ENCODE data around the gene CPA1. TPM values are rescaled to one million over a fixed set of nuclear protein-coding genes. Genes with fewer than 3 reads are reported as not detected.
"Not testable (repeated sequence)": the region's sequence is repeated elsewhere in the genome, so short reads cannot be mapped to it uniquely, and the experiment has no call there.

The CPA1 gene
- total and polyA plus RNA-seq, 4 donors: 0.27 to 0.77 (median 0.39) TPM

- DNase-seq (ENCODE audit: low read depth in 4 of 6, low spot score in 6 of 6): no peak
- Histone ChIP-seq H3K9me3 (ENCODE audit: control insufficient read depth, insufficient read depth, low read length) (no peaks in the 10 kb centered on the region), H3K27me3 (ENCODE audit: control insufficient read depth, insufficient read depth, low read length) (no peaks in the 10 kb centered on the region), H3K27ac (ENCODE audit: low read depth, low read length) (peak overlapping the region; percentile 22), H3K4me3 (ENCODE audit: low read depth, low read length) (no peak overlapping the region), H3K36me3 (ENCODE audit: control insufficient read depth, insufficient read depth, low read length) (no peaks in the 10 kb centered on the region), H3K4me1 (ENCODE audit: control insufficient read depth, insufficient read depth, low read length) (peaks cover 63% of the 10 kb centered on the region)
- 90% methylated on average over 2 of the region's 3 CpGs for WGBS (ENCODE audit: insufficient coverage)
These were observed 10.3 kb upstream of the CPA1 start for GRCh38 chr7:130369831-130370550.

- no peak overlapping the region for H3K4me3 ChIP-seq (ENCODE audit: low read depth, low read length)
- peak in 1 of 6 donors; percentile 15 for DNase-seq (ENCODE audit: low read depth in 4 of 6, low spot score in 6 of 6)
- no peak overlapping the region for H3K27ac ChIP-seq (ENCODE audit: low read depth, low read length)
- peaks cover 53% of the 10 kb centered on the region for H3K4me1 ChIP-seq (ENCODE audit: control insufficient read depth, insufficient read depth, low read length)
- no peaks in the 10 kb centered on the region for H3K36me3 ChIP-seq (ENCODE audit: control insufficient read depth, insufficient read depth, low read length)
- WGBS (ENCODE audit: insufficient coverage): 52% methylated on average over 3 of the region's 3 CpGs
- no peaks in the 10 kb centered on the region for H3K27me3 ChIP-seq (ENCODE audit: control insufficient read depth, insufficient read depth, low read length)
- no peaks in the 10 kb centered on the region for H3K9me3 ChIP-seq (ENCODE audit: control insufficient read depth, insufficient read depth, low read length)
These were observed 9.2 kb upstream of the CPA1 start for GRCh38 chr7:130371046-130371445.

GRCh38 chr7:130372402-130373165, 7.7 kb upstream of the CPA1 start:
- Histone ChIP-seq H3K27ac (ENCODE audit: low read depth, low read length) (peak overlapping the region; percentile 97), H3K9me3 (ENCODE audit: control insufficient read depth, insufficient read depth, low read length) (peaks cover 2% of the 10 kb centered on the region), H3K4me1 (ENCODE audit: control insufficient read depth, insufficient read depth, low read length) (peaks cover 46% of the 10 kb centered on the region), H3K4me3 (ENCODE audit: low read depth, low read length) (no peak overlapping the region), H3K27me3 (ENCODE audit: control insufficient read depth, insufficient read depth, low read length) (no peaks in the 10 kb centered on the region), H3K36me3 (ENCODE audit: control insufficient read depth, insufficient read depth, low read length) (no peaks in the 10 kb centered on the region)
- DNase-seq (ENCODE audit: low read depth in 4 of 6, low spot score in 6 of 6): no peak
- 86% methylated on average over 10 of the region's 11 CpGs for WGBS (ENCODE audit: insufficient coverage)

GRCh38 chr7:130374507-130374906, 5.8 kb upstream of the CPA1 start:
- Histone ChIP-seq H3K9me3 (ENCODE audit: control insufficient read depth, insufficient read depth, low read length) (peaks cover 2% of the 10 kb centered on the region), H3K27me3 (ENCODE audit: control insufficient read depth, insufficient read depth, low read length) (no peaks in the 10 kb centered on the region), H3K27ac (ENCODE audit: low read depth, low read length) (peak overlapping the region; percentile 97), H3K36me3 (ENCODE audit: control insufficient read depth, insufficient read depth, low read length) (no peaks in the 10 kb centered on the region), H3K4me1 (ENCODE audit: control insufficient read depth, insufficient read depth, low read length) (peaks cover 41% of the 10 kb centered on the region), H3K4me3 (ENCODE audit: low read depth, low read length) (no peak overlapping the region)
- DNase-seq (ENCODE audit: low read depth in 4 of 6, low spot score in 6 of 6): no peak
- 98% methylated on average over 6 of the region's 6 CpGs for WGBS (ENCODE audit: insufficient coverage)

GRCh38 chr7:130376461-130376860, 3.8 kb upstream of the CPA1 start:
- 89% methylated on average over 1 of the region's 1 CpG for WGBS (ENCODE audit: insufficient coverage)
- not testable (repeated sequence) for H3K9me3 ChIP-seq (ENCODE audit: control insufficient read depth, insufficient read depth, low read length)

GRCh38 chr7:130377178-130377577, 3.1 kb upstream of the CPA1 start:
- Histone ChIP-seq H3K27ac (ENCODE audit: low read depth, low read length) (no peak overlapping the region), H3K27me3 (ENCODE audit: control insufficient read depth, insufficient read depth, low read length) (no peaks in the 10 kb centered on the region), H3K4me1 (ENCODE audit: control insufficient read depth, insufficient read depth, low read length) (peaks cover 44% of the 10 kb centered on the region), H3K4me3 (ENCODE audit: low read depth, low read length) (no peak overlapping the region), H3K36me3 (ENCODE audit: control insufficient read depth, insufficient read depth, low read length) (no peaks in the 10 kb centered on the region), H3K9me3 (ENCODE audit: control insufficient read depth, insufficient read depth, low read length) (peaks cover 2% of the 10 kb centered on the region)
- no peak for DNase-seq (ENCODE audit: low read depth in 4 of 6, low spot score in 6 of 6)
- 98% methylated on average over 6 of the region's 6 CpGs for WGBS (ENCODE audit: insufficient coverage)

More at GRCh38 chr7:130376461-130376860, 3.8 kb upstream of the CPA1 start:
- DNase-seq (ENCODE audit: low read depth in 4 of 6, low spot score in 6 of 6); H3K27me3 ChIP-seq (ENCODE audit: control insufficient read depth, insufficient read depth, low read length); H3K27ac ChIP-seq (ENCODE audit: low read depth, low read length); H3K4me3 ChIP-seq (ENCODE audit: low read depth, low read length); H3K36me3 ChIP-seq (ENCODE audit: control insufficient read depth, insufficient read depth, low read length): not testable (repeated sequence)
- peaks cover 48% of the 10 kb centered on the region for H3K4me1 ChIP-seq (ENCODE audit: control insufficient read depth, insufficient read depth, low read length)

- Histone ChIP-seq H3K4me3 (ENCODE audit: low read depth, low read length) (no peak overlapping the region), H3K36me3 (ENCODE audit: control insufficient read depth, insufficient read depth, low read length) (no peaks in the 10 kb centered on the region), H3K27ac (ENCODE audit: low read depth, low read length) (no peak overlapping the region), H3K27me3 (ENCODE audit: control insufficient read depth, insufficient read depth, low read length) (no peaks in the 10 kb centered on the region), H3K9me3 (ENCODE audit: control insufficient read depth, insufficient read depth, low read length) (peaks cover 2% of the 10 kb centered on the region), H3K4me1 (ENCODE audit: control insufficient read depth, insufficient read depth, low read length) (peaks cover 28% of the 10 kb centered on the region)
- DNase-seq (ENCODE audit: low read depth in 4 of 6, low spot score in 6 of 6): no peak
- WGBS (ENCODE audit: insufficient coverage): 88% methylated on average over 6 of the region's 7 CpGs
These were observed 1.3 kb upstream of the CPA1 start for GRCh38 chr7:130379019-130379418.

- WGBS (ENCODE audit: insufficient coverage): 75% methylated on average over 10 of the region's 10 CpGs
- DNase-seq (ENCODE audit: low read depth in 4 of 6, low spot score in 6 of 6): no peak
- H3K27me3 ChIP-seq (ENCODE audit: control insufficient read depth, insufficient read depth, low read length): no peaks in the 10 kb centered on the region
- peaks cover 2% of the 10 kb centered on the region for H3K9me3 ChIP-seq (ENCODE audit: control insufficient read depth, insufficient read depth, low read length)
- no peak overlapping the region for H3K4me3 ChIP-seq (ENCODE audit: low read depth, low read length)
- peak overlapping the region; percentile 67 for H3K27ac ChIP-seq (ENCODE audit: low read depth, low read length)
- H3K4me1 ChIP-seq (ENCODE audit: control insufficient read depth, insufficient read depth, low read length): peaks cover 23% of the 10 kb centered on the region
- no peaks in the 10 kb centered on the region for H3K36me3 ChIP-seq (ENCODE audit: control insufficient read depth, insufficient read depth, low read length)
These were observed 768 bp upstream of the CPA1 start for GRCh38 chr7:130379532-130379920.

GRCh38 chr7:130380861-130381455, 664 bp downstream of the CPA1 start:
- no peak overlapping the region for H3K4me3 ChIP-seq (ENCODE audit: low read depth, low read length)
- no peak for DNase-seq (ENCODE audit: low read depth in 4 of 6, low spot score in 6 of 6)
- H3K9me3 ChIP-seq (ENCODE audit: control insufficient read depth, insufficient read depth, low read length): peaks cover 2% of the 10 kb centered on the region
- H3K27me3 ChIP-seq (ENCODE audit: control insufficient read depth, insufficient read depth, low read length): no peaks in the 10 kb centered on the region
- H3K36me3 ChIP-seq (ENCODE audit: control insufficient read depth, insufficient read depth, low read length): no peaks in the 10 kb centered on the region
- H3K27ac ChIP-seq (ENCODE audit: low read depth, low read length): no peak overlapping the region
- H3K4me1 ChIP-seq (ENCODE audit: control insufficient read depth, insufficient read depth, low read length): peaks cover 21% of the 10 kb centered on the region
- 100% methylated on average over 7 of the region's 7 CpGs for WGBS (ENCODE audit: insufficient coverage)

All from spinal cord (tissue), 10 donors.